Subcutaneous adipose tissue (tissue), 4 donors: ENCODE data around the gene CLEC20A. TPM values are rescaled to one million over a fixed set of nuclear protein-coding genes. Genes with fewer than 3 reads are reported as not detected.

Source experiments
- CTCF ChIP-seq: fragments of 450-650 bp; IDR thresholded peaks from one replicate; pipeline ENCODE4 v1.5.1; 2016; ENCODE audit warnings: low read depth, mild to moderate bottlenecking, control low read depth, antibody characterized with exemption, moderate library complexity
- total RNA-seq, 4 donors: library from RNA; depleted of rRNA; stranded (reverse); fragments of >200 nt; gene quantifications; one replicate each; pipeline ENCODE4 v1.1.0, GENCODE V29; 2016

Gene CLEC20A
- total RNA-seq, 4 donors from 2014 or later, result not detected

GRCh38 chr1:178490136-178490535, 6.6 kb downstream of the CLEC20A start:
- TF ChIP-seq CTCF, result no peak

- no peak for TF ChIP-seq CTCF
Observed at GRCh38 chr1:178489399-178489798, 7.4 kb downstream of the CLEC20A start.

GRCh38 chr1:178488393-178488792, 8.4 kb downstream of the CLEC20A start:
- no peak for TF ChIP-seq CTCF

GRCh38 chr1:178487070-178487615, 9.6 kb downstream of the CLEC20A start:
- no peak for TF ChIP-seq CTCF

GRCh38 chr1:178486100-178487069, 10.4 kb downstream of the CLEC20A start:
- no peak for TF ChIP-seq CTCF

- no peak for TF ChIP-seq CTCF
Observed at GRCh38 chr1:178485541-178485981, 11.2 kb downstream of the CLEC20A start.

- no peak for TF ChIP-seq CTCF
Observed at GRCh38 chr1:178484698-178485225, 12.0 kb downstream of the CLEC20A start.
